ENCODE measurements around the gene CCL26.

DNA sequence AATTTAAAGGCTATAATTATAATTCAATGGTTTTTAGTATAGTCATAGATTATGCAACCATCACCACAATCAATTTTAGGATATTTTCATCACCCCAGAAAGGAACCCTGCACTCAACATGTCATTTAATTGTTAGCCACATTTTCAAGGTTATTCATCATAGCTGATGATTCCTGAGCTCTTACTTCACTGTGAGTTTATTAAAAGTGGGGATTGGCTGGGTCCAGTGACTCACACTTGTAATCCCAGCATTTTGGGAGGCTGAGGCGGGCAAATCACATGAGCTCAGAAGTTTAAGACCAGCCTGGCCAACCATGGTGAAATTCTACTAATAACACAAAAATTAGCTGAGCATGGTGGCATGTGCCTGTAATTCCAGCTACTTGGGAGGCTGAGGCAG lies 787 bp downstream of the CCL26 start:
- TF ChIP-seq, protein P1, sequence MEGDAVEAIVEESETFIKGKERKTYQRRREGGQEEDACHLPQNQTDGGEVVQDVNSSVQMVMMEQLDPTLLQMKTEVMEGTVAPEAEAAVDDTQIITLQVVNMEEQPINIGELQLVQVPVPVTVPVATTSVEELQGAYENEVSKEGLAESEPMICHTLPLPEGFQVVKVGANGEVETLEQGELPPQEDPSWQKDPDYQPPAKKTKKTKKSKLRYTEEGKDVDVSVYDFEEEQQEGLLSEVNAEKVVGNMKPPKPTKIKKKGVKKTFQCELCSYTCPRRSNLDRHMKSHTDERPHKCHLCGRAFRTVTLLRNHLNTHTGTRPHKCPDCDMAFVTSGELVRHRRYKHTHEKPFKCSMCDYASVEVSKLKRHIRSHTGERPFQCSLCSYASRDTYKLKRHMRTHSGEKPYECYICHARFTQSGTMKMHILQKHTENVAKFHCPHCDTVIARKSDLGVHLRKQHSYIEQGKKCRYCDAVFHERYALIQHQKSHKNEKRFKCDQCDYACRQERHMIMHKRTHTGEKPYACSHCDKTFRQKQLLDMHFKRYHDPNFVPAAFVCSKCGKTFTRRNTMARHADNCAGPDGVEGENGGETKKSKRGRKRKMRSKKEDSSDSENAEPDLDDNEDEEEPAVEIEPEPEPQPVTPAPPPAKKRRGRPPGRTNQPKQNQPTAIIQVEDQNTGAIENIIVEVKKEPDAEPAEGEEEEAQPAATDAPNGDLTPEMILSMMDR (IDR thresholded peaks at IDR 0.05 in 8 of 11, conservative IDR thresholded peaks at IDR 0.05 in 3 of 11) = no peak
- no peak for TF ChIP-seq POLR2A (IDR thresholded peaks at IDR 0.05)
- no peak for TF ChIP-seq POLR2AphosphoS5 (IDR thresholded peaks at IDR 0.05)
